ENCODE data around the gene CXCL10. TPM values are rescaled to one million over a fixed set of nuclear protein-coding genes. Genes with fewer than 3 reads are reported as not detected.

Gene CXCL10
- total RNA-seq, 6 donors from 2014 or later = 0.46 to 7.3 (median 3.1) TPM

DNA sequence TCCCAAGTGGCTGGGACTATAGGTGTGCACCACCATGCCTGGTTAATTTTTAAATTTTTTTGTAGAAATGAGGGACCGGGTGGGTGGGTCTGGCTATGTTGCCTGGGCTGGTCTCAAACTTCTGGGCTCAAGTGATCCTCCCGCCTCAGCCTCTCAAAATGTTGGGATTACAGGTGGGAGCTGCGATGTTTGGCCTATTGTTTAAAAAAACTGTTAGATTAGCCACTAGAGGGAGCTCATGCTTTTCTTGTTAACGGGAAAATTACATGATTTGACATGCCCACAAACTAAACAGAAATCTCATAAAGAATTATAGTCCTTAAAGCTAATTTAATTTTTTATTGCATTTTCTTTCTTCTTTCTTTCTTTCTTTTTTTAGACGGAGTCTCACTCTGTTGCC, 27.6 kb downstream of the CXCL10 start:
- WGBS, 2 donors = 8% methylated on average over 5 of the region's 5 CpGs
- no peak for DNase-seq
- Histone ChIP-seq H3K9me3 (no peaks in the 10 kb centered on the region), H3K36me3 (no peaks in the 10 kb centered on the region), H3K4me3 (no peak overlapping the region), H3K27ac (no peak overlapping the region), H3K4me1 (peaks cover 0 to 5% (median 2%) of the 10 kb centered on the region in 4 donors), H3K27me3 (no peaks in the 10 kb centered on the region)
- peak in 1 of 2 donors; percentile 68 for ATAC-seq (ENCODE audit: low FRiP score in 2 of 2)
- TF ChIP-seq POLR2AphosphoS5 (IDR thresholded peaks at IDR 0.05) = no peak
- TF ChIP-seq, protein P1, sequence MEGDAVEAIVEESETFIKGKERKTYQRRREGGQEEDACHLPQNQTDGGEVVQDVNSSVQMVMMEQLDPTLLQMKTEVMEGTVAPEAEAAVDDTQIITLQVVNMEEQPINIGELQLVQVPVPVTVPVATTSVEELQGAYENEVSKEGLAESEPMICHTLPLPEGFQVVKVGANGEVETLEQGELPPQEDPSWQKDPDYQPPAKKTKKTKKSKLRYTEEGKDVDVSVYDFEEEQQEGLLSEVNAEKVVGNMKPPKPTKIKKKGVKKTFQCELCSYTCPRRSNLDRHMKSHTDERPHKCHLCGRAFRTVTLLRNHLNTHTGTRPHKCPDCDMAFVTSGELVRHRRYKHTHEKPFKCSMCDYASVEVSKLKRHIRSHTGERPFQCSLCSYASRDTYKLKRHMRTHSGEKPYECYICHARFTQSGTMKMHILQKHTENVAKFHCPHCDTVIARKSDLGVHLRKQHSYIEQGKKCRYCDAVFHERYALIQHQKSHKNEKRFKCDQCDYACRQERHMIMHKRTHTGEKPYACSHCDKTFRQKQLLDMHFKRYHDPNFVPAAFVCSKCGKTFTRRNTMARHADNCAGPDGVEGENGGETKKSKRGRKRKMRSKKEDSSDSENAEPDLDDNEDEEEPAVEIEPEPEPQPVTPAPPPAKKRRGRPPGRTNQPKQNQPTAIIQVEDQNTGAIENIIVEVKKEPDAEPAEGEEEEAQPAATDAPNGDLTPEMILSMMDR (IDR thresholded peaks at IDR 0.05) = peak; percentile 45 to 63 (median 52)
- TF ChIP-seq POLR2A (IDR thresholded peaks at IDR 0.05) = no peak
- TF ChIP-seq EP300 (IDR thresholded peaks at IDR 0.05) = no peak

DNA sequence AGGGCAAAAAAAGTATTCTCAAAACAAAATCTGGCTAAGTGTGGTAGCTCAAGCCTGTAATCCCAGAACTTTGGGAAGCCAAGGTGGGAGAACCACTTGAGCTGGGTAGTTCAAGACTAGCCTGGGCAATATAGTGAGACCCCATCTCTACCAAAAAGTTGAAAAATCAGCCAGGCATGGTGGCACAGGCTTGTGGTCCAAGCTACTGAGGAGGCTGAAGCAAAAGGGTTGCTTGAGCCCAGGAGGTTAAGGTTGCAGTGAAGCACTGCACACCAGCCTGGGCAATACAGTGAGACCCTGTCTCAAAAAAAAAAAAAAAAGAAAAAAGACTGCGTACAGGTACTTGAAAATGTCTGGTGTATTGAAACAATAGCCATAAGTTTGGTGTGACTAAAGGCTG, 30.8 kb downstream of the CXCL10 start:
- H3K27ac ChIP-seq = no peak overlapping the region
- DNase-seq = no peak
- TF ChIP-seq POLR2AphosphoS5 (IDR thresholded peaks at IDR 0.05) (no peak), POLR2A (IDR thresholded peaks at IDR 0.05) (no peak), EP300 (IDR thresholded peaks at IDR 0.05) (no peak)
- TF ChIP-seq, protein P1 (IDR thresholded peaks at IDR 0.05) = no peak
- H3K4me3 ChIP-seq = no peak overlapping the region
- H3K36me3 ChIP-seq = no peaks in the 10 kb centered on the region
- peaks cover 7 to 27% (median 16%) of the 10 kb centered on the region in 4 donors for H3K4me1 ChIP-seq
- WGBS, 2 donors = 92 to 93% methylated on average over 1 of the region's 1 CpG
- ATAC-seq (ENCODE audit: low FRiP score in 2 of 2) = no peak
- no peaks in the 10 kb centered on the region for H3K27me3 ChIP-seq
- H3K9me3 ChIP-seq = no peaks in the 10 kb centered on the region

DNA sequence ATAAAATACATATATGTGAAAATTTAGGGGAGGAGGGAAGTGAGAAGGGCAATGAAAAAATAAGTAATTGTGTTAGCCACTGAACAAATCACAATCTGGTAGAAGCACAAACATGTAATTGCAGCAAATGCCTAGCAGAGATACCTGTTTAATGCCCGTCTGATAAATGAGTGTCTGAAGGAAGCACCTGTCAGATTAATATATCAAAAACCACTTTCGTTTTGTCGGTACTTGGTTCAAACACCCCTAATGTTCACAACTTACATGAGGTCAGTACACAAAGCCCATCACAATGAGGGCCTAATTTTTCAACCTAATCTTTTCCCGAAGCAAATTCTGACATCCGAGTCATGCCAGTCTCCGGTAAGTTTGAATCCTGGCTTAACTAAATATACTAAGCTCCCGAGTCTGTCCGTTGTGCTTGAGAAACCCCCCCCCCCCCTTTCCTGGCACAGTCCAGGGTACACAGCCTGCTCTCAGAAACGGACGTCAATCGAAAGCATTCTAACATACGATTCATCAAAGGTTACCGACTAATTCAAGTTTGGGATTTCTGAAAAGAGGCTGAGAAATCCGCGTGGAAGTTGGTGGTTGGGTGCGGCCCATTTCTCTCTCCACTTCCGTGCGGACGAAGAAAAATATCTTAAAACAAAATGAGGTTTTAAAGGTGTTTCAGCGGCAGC, 33.3 kb downstream of the CXCL10 start:
- Histone ChIP-seq H3K36me3 (no peaks in the 10 kb centered on the region), H3K9me3 (no peaks in the 10 kb centered on the region), H3K27ac (peak overlapping the region; percentile 64 to 81 (median 68)), H3K4me1 (peaks cover 7 to 27% (median 16%) of the 10 kb centered on the region in 4 donors), H3K4me3 (peak overlapping the region; percentile 75 to 83 (median 82)), H3K27me3 (no peaks in the 10 kb centered on the region)
- DNase-seq = no peak
- 1% methylated on average over 18 to 20 of the region's 20 CpGs for WGBS, 2 donors
- TF ChIP-seq, protein P1 (IDR thresholded peaks at IDR 0.05) = no peak
- TF ChIP-seq POLR2AphosphoS5 (IDR thresholded peaks at IDR 0.05) (no peak), POLR2A (IDR thresholded peaks at IDR 0.05) (no peak), EP300 (IDR thresholded peaks at IDR 0.05) (no peak)
- peak in 1 of 2 donors; percentile 11 for ATAC-seq (ENCODE audit: low FRiP score in 2 of 2)

DNA sequence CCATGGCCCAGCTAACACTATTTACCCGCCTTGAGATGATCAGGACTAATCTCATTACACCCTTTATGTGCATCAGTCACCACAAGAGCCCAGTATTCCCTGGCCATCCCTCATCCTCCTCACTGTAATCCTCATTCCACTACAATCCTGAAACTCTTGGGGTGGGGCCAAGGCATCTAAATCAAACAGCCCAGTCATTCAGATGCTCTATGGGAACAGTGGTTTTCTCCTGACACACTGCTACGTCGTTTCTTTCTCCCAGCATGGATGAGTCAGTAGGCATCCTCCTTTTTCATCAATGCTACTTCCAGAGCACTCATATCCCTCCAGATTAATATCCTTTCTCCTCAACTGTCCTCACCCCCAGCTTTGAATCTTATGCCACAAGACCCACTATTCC, 38.2 kb downstream of the CXCL10 start:
- DNase-seq (no peak), ATAC-seq (ENCODE audit: low FRiP score in 2 of 2) (no peak)
- no peaks in the 10 kb centered on the region for H3K9me3 ChIP-seq
- H3K27me3 ChIP-seq = no peaks in the 10 kb centered on the region
- WGBS, 2 donors = 84 to 91% methylated on average over 3 of the region's 3 CpGs
- no peak overlapping the region for H3K4me3 ChIP-seq
- H3K4me1 ChIP-seq = peaks cover 7 to 22% (median 13%) of the 10 kb centered on the region in 4 donors
- H3K36me3 ChIP-seq = peaks cover 4 to 18% (median 14%) of the 10 kb centered on the region in 4 donors
- no peak overlapping the region for H3K27ac ChIP-seq
- TF ChIP-seq EP300 (IDR thresholded peaks at IDR 0.05) (no peak), POLR2A (IDR thresholded peaks at IDR 0.05) (no peak), POLR2AphosphoS5 (IDR thresholded peaks at IDR 0.05) (no peak)
- TF ChIP-seq, protein P1 (IDR thresholded peaks at IDR 0.05) = no peak

DNA sequence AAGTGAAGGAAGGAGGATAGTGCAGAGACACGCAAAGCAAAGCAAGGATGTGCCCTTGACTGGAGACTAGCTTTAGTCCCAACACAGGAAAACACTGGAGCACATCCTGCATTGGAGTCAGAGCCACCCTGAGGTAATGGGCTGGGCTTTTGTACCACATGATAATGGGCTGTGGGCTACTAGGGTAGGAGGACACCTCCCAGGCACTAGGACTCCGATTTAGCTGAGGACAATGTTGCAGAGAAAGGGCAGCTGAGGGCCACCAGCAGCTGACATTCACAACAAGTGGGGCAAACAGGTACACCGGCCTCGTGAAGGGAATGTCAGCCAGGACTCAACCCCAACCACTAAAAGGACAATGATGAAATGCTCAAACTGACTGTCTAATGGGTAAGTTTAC, 42.7 kb downstream of the CXCL10 start:
- TF ChIP-seq, protein P1 (IDR thresholded peaks at IDR 0.05) = no peak
- no peak for TF ChIP-seq EP300 (IDR thresholded peaks at IDR 0.05)
- TF ChIP-seq POLR2A (IDR thresholded peaks at IDR 0.05) = no peak
- no peak for TF ChIP-seq POLR2AphosphoS5 (IDR thresholded peaks at IDR 0.05)
- WGBS, 2 donors = 83 to 90% methylated on average over 3 to 4 of the region's 4 CpGs
- H3K27ac ChIP-seq = no peak overlapping the region
- ATAC-seq (ENCODE audit: low FRiP score in 2 of 2) = no peak
- no peak for DNase-seq
- no peaks in the 10 kb centered on the region for H3K4me1 ChIP-seq
- no peak overlapping the region for H3K4me3 ChIP-seq
- no peaks in the 10 kb centered on the region for H3K27me3 ChIP-seq
- peaks cover 9 to 60% (median 40%) of the 10 kb centered on the region in 4 donors for H3K36me3 ChIP-seq
- H3K9me3 ChIP-seq = no peaks in the 10 kb centered on the region
